NCI-H146 (cell line): ENCODE results near the gene NCL.
A peak's percentile ranks its signal among the peaks of the same experiment; 100 is the strongest.
"Not testable (repeated sequence)": the region's sequence is repeated elsewhere in the genome, so short reads cannot be mapped to it uniquely, and the experiment has no call there.

Experiments used
- DNase-seq: peaks from one replicate; lab custom pipeline; 2025; lab: John Stamatoyannopoulos, UW

NCL gene

DNA sequence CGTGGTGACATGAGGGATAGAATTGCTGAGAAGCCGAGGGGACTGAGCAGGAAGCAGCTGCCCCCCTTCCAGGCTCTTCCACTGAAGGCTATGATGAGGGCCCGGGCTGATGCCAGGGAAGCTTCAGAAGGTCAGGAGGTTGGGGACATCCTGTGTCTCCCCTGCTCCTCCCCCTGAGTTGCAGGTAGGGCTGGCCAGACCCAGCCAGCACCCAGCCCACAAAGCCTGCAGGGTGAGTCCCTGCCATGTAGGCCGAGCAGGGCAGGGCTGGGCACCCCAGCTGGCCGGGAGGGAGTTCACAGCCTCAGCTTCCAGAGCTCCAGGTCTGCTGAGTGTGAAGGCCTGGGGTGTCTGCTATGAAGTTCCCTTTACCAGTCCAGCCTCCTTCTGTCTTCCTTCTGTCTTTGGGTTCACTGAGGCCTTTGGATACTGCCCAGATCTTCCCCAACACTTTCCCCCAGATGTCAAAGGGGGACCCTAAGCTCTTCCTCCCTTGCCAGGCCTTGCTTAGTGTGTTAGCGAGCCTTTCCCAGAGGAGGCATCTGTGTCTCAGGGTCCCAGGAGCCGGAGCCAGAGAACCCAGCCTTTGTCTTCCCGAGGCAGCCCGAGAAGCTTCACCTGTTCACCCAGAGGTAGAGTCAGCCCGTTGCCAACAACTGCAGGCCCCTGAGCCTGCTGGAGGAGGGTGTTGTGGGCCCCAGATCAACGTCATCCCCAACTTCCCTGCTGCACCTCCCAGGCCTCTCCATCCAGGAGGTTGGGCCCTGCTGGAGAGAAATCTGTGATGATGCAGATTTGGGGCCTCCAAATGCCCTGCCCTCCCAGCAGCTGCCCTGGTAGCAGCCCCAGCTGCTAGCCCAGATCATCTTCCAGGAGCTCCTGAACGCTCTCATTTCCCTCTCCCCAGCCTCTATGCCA, 3.6 kb upstream of the NCL start:
- DNase-seq = no peak

DNA sequence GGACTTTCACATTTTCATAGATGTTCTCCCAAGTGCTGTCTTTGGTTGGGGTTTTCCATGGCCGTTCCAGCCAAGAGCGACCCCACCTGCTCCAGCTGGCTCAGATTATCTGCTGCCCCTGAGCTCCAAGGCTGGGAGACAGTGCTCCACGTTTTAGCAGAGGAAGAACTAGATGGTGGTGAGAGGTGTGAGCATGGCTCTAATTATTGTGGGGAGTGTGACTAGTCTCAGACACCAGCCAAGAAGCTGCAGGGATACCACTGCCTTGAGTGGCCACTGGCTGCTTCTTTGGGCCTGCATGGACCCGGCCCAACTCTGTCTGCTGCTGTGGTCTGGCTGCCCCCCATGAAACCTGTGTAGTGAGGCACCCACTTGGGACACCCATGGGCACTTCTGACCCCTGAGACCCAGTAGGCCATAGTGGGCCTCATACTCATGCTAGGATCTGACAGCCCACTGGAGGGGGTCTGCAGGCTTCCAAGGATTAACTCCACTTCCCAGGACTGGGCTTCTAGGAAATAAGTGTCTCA, 2.8 kb upstream of the NCL start:
- no peak for DNase-seq

DNA sequence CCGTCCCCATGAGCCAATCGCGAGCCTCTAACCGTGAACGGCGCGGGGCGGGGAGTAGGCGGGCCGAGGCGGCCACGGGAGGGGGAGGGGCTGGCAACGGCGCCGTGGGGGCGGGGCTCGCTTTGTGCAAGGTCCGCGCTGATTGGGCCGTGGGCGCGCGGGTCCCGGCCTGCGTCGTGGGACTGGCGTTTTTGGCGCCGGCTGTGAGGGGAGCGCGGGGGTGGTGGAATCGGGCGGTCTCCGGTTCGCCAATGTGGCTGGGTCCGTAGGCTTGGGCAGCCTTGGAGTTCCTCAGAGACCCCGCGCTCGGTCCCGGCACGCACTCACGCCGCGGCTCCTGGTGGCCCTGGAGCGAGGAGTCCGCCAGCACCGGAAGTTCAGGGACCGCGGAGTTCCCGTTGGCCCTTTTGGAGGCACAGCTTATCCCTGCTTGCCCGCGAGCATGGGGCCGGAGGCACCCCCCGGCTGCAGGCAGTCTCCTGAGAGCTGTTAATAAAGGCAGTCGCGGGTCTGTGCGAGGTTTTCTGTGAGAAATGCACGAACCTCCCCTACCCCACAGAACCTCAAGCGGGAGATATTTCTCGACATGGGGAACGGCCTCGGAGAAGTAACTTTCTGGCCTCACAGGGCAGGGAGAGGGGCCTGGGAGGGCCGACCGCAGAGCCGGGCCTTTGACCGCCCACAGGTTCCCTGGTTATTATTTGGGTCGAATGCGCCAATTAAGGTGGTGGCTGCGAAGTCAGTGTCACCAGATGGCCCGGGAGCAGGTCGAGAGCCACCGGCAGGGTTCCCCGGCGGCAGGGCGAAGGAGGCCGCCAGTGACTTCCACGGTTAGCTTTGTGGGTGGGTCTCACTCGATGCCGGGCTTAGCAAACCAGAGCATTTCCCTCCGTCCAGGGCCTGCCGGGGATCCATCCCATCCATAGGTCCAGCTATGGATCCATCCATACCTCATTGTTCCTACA, 574 bp upstream of the NCL start:
- DNase-seq = peak; percentile 94

DNA sequence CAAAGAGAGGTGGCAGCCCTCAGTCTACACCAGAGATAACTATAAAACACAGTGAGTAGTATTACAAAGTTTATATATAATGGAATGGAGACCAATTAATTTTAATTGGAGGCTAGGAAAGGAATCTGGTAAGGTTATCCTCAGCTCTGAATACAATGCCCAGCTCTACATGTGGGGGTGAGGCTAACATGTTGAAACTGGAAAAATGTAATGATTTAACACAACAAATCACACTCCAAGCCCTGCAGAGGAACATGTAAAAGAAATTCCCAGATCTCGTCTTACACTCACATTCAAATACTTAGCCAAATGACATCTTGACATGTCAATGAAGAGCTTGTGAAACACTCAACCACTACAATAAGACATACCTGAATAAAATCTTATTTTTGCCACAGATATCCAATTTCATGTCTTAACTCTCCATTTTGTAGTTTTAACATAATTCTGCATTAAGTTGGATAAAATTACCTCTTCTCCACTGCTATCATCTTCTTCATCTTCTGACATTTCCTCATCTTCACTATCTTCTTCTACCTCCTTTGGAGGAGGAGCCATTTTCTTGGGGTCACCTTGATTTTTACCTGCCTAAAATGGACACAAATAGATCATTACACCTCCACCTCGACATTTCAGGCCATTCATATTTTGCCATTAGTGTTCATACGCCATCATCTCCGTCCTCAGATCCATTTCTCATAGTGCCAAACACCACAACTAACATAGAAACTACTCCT, 1.4 kb downstream of the NCL start:
- no peak for DNase-seq

DNA sequence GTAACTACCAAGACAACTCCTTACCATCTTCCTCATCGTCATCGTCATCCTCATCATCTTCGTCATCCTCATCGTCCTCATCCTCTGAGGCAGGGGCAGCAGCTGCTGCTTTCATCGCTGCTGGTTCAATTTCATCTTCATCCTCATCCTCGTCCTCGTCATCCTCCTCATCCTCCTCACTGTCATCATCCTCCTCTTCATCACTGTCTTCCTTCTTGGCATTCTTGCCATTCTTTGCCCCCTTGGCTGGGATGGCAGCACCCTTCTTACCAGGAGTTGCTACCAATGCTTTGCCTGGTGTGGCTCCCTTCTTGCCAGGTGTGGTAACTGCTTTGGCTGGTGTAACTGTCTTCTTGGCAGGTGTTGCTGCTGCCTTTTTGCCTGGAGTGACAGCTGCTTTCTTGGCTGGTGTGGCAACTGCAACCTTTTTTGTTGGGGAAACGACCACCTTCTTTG, 2.7 kb downstream of the NCL start:
- DNase-seq = no peak

DNA sequence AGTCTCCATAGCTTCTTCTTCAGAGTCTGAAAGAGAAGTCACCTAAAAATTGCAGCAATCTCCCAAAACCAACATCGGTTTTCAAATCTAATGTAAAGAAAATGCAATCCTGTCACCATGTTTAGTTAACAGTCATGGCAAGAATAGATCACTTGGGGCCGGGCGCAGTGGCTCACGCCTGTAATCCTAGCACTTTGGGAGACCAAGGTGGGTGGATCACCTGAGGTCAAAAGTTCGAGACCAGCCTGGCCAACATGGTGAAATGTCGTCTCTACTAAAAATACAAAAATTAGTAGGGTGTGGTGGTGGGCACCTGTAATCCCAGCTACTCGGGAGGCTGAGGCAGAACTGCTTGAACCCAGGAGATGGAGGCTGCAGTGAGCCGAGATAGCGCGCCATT, 3.4 kb downstream of the NCL start:
- DNase-seq = not testable (repeated sequence)

DNA sequence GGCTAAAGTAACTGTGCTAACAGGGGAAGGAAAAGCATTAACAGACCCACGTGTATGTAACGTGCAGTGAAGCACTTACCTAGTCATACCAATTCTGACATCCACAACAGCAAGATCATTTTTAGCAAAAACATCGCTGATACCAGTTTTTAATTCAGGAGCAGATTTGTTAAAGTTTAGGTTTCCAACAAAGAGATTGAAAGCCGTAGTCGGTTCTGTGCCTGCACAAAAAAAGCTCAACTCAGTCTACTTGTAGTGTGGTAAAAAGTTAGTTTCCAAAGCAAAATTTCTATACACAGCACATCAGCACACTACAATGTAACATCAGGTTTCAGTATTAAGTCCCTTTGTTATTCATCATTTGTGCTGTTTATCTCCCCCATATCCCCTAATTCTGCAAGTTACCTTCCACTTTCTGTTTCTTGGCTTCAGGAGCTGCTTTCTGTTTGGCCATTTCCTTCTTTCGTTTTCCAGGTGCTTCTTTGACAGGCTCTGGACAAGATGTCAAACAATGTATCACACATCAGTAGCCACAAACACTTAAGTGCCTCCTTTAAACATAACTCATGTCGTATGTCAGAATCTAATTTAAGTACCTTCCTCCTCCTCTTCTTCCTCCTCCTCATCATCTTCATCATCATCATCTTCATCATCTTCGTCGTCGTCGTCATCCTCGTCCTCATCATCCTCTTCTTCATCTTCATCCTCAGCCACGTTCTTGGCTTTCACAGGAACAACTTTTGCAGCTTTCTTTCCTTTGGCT, 4.0 kb downstream of the NCL start:
- no peak for DNase-seq

DNA sequence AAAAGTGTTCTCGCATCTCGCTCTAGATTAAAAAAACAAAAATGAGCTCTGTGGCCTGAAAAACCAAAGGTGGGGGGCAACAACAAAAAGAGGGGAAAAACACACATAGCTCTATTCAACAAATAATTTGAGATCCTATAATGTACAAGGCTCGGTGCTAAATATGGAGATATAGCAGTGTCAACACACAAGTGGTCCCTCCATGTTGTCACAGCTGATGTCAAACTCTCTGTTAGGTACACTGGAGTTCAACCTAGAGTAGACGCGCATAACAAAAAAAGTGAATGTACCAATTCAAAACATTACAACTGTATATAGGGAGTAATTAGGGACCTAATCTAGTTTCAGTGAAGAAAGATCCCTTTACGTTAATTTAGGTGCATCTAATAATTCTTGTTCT, 5.9 kb downstream of the NCL start:
- no peak for DNase-seq

DNA sequence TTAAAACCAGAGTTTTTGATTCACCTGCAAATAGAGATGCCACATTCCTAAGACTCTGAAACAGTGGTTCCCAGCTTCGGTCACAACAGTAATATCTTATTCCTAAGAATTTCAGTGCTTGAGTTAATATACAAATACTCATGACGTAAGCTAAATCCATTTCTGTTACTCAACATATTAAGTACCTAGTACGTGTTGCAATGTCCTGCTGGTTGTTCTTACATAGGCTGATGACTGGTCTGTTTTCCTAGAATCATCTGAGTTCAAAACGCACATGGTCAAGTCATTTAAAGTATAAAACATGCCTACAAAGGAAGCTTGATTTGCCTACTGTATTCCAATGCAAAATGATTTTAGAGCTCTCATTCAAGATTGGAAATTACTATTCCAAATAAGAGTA, 7.2 kb downstream of the NCL start:
- DNase-seq = no peak

DNA sequence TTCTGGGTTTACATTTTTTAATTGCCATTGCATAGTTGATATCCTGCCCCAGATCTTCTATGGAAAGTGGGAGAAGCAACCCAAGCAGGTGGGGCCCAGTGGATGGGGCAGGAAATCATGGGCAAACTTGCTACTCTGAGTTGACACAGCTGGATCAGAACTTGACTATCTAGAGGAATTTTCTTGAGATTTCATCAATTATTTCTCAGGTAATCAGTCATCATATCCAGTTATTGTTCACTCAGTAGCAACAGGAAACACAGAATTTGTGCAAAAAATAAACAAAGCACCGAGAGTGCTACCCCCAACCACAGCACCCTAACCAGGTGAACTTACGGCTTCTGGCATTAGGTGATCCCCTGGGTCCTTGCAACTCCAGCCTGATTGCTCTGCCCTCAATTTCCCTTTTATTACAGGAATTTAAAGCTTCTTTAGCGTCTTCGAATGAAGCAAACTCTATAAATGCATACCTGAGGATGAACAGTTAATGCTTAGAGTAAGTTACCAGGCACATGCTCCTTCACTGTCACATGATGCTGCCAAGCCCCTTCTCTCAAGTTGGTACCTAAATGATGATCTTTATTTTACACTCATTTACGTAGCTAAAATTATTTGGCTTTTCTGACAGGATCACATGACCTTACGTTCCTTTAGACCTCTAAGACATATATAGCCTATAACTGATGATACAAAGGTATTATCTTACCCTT, 7.8 kb downstream of the NCL start:
- DNase-seq = no peak

DNA sequence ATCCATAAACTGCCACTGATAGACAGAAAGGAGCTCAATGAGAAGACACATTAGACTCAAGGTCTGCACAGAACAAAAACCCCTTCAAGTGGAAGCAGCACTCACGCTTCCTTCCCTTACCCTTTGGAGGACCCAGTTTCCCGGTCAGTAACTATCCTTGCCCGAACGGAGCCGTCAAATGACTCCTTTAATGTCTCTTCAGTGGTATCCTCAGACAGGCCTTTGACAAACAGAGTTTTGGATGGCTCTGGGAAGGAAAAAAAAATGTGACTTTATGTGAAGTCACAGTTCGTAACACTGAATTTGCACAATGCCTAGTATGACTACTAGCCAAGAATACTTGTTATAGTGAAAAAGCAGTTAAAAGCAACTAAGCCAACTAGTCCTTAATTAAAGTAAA, 8.4 kb downstream of the NCL start:
- no peak for DNase-seq

DNA sequence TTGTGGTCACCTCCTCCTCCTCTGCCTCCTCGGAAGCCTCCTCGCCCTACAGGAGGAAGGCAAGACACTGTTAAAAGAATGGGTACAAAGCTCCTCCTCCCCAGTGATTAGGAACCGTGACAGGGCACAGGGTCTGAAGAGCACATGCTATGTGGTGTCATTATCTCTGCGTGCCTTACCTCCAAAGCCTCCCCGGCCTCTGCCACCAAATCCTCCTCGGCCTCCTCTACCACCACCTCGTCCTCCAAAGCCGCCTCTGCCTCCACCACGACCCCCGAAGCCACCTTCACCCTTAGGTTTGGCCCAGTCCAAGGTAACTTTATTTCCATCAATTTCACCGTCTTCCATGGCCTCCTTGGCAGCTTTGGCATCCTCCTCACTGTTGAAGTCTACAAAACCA, 9.1 kb downstream of the NCL start:
- no peak for DNase-seq

DNA sequence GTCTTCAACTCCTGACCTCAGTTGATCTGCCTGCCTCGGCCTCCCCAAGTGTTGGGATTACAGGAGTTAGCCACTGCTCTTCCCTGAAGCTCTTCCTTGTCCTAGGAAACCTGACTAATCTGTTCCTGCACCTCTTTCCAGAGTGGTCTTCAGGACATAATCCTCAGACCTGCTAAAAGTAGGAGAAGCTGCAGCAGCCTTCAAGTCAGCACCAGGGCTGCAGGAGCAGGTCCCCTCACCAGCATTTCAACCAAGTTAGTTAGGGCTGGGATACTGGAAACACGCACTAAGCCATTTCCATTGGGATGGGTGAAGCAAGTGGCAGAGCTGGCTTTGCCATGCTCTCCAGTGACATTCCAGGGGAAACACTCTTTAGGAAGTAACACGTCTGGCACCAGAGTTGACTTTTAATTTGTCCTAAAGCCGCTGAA, 9.9 kb downstream of the NCL start:
- DNase-seq = no peak

DNA sequence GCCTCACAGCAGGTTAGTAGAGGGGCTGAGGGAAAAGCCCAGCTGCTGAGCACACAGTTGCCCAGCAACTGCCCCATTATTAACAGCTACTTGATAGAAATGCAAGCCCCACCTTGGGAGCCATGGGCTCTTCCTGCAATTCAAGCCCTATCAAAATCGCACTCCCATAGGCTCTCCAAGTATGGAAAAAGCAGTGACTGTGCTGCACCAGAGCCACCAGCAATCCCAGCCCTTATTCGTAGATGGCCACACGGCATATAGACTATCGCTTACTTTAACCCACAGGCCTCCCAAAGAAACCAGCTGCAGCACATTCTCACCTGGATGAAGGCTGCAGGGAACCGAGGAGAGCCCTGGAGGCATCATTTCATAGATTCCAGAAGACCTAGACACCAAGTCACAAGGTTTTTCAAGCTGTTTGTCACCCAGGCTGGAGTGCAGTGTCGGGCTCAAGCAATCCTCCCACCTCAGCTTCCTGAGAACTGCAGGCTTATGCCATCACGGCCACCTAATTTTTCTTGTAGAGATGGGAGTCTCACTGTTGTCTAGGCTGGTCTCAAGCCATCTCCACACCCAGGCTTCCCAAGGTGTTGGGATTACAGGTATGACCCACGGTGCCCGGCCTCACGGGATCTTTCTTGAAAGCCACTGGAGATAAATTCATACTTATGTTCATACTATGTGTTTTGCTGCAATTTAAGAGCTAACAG, 11.3 kb downstream of the NCL start:
- DNase-seq = peak; percentile 72

DNA sequence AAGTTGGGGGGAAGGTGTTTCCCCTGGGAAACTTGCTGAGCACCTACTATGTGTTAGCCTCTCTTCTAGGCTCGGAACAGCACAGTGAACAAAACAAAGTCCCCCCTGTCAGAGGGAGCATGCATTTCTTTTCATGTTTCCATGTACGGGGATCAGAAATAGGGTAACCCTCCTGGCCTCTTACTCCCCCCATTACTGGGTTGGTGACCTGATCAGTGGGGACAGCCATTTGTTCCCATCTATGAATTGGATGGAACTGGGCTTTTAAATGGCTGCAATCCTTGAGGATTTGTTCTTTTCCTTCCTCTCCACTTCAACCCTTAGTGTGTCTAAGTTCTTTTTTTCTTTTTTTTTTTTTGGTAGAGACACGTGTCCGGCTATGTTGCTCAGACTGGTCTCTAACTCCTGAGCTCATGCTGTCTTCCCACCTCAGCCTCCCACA, 13.7 kb downstream of the NCL start:
- no peak for DNase-seq

DNA sequence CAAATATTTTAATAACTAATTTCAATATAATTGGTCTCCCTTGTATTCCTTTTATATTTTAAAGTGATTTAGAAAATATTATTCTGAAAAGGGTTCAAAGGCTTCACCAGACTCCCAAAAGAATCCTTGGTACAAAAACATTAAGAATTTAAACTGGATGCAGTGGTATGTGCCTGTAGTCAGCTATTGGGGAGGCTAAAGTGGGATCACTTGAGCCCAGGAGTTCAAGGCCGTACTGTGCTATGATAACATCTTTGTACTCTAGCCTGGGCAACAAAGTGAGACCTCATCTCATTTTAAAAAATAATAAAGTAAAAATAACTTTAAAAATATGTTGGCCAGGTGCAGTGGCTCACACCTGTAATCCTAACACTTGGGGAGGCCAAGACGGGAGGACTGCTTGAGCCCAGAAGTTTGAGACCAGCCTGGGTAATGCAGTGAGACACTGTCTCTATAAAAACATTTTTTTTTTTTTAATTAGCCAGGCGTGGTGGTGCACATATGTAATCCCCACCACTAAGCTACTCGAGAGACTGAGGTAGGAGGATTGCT, 14.7 kb downstream of the NCL start:
- no peak for DNase-seq

DNA sequence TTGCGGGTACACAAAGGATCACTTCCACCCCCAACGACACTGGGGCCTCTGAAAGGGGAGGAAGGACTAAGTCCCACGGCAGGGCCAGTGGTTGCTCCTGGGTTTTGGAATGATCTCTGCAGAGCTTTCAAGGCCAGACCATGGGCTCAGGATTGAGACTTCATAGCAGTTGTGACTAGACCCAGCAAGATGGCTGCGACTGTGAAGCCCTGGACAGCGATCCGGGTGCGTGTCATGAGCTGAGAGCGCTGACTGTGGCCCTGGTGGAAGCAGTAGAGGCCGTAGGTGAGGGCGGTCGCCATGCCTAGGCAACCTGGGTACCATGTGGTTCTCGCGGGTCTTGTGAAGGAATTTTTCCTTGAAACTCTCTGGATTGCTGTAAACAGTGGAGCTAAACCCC, 27.3 kb downstream of the NCL start:
- DNase-seq = no peak

DNA sequence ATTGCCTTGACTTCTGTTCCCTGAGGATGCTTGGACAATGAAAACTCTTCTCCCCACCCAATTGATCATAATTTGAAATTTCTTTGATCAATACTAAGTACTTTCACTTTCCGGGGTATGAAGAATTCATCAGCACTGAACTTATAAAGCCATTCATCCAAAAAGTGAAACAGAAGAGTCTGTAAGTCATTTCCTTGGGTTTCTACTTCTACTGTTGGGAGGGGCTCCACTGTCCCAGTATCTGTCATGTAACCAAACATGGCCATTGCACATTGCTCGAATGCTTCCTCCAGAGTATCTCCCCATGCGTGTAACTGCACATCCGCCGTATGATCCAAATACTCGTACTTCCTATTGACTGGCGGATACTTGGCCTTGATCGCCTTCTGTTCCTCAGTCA, 30.3 kb downstream of the NCL start:
- no peak for DNase-seq

DNA sequence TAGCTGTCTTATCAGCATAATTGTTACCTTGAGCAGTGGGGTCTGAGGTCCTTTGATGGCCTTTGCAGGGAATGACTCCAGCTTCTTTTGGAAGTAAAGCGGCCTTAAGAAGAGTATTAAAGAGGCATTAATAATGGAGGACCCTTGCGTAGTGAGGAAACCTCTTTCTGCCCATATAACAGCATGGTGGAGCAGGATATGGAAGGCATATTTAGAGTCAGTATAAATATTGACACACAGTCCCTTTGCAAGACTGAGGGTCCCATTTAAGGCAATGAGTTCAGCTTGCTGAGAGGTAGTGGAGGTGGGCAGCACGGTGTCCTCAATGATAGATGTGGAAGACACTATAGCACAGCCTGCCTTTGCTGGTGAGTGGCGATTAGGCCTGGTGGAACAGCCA, 32.7 kb downstream of the NCL start:
- DNase-seq = no peak
